A673 (cell line): ENCODE results near the gene EXOC3. TPM values are rescaled to one million over a fixed set of nuclear protein-coding genes. Genes with fewer than 3 reads are reported as not detected.
"Not testable (repeated sequence)": the region's sequence is repeated elsewhere in the genome, so short reads cannot be mapped to it uniquely, and the experiment has no call there.

Source experiments
- BruUV-seq: library from RNA; stranded (reverse); fragments of 400-500 nt; replicated peaks from 2 replicates; lab custom pipeline; 2021; lab: Mats Ljungman, UMichigan
- CTCF ChIA-PET: fragments of 300-600 bp; sonication (Branson Sonifier 250); formaldehyde crosslinking; loops from one replicate; lab custom pipeline; 2022; ENCODE audit warnings: antibody characterized with exemption; lab: Charles Lee
- POLR2A ChIA-PET: fragments of 300-600 bp; sonication (Branson Sonifier 250); formaldehyde crosslinking; loops from one replicate; lab custom pipeline; 2022; ENCODE audit warnings: antibody characterized with exemption; ENCODE audit not compliant: low non-redundant PET; lab: Charles Lee
- DNase-seq: peaks from one replicate; pipeline ENCODE4 v3.0.0-alpha.2; 2015; ENCODE audit warnings: low spot score
- H3K27ac ChIP-seq: fragments of 200-600 bp; sonication (generic); 2 replicates; pipeline ENCODE4 v1.5.1; 2016; ENCODE audit warnings: mixed run types, low read depth, mild to moderate bottlenecking, mixed read lengths, antibody characterized with exemption, low read length; ENCODE audit not compliant: poor library complexity, severe bottlenecking
- H3K27me3 ChIP-seq: fragments of 200-600 bp; sonication (generic); replicated peaks from 2 replicates; pipeline ENCODE4 v1.6.1; 2017; ENCODE audit warnings: mixed run types, low read depth, mild to moderate bottlenecking, mixed read lengths, antibody characterized with exemption, low read length; ENCODE audit not compliant: insufficient read depth, poor library complexity
- H3K36me3 ChIP-seq: fragments of 200-600 bp; sonication (generic); 2 replicates; pipeline ENCODE4 v1.6.1; 2016; ENCODE audit warnings: mixed run types, mild to moderate bottlenecking, mixed read lengths, antibody characterized with exemption, low read length; ENCODE audit not compliant: insufficient read depth, poor library complexity, severe bottlenecking
- H3K4me1 ChIP-seq: fragments of 200-600 bp; sonication (generic); 2 replicates; pipeline ENCODE4 v1.6.1; 2017; ENCODE audit warnings: mixed run types, mild to moderate bottlenecking, mixed read lengths, antibody characterized with exemption, low read length; ENCODE audit not compliant: insufficient read depth, poor library complexity, severe bottlenecking
- H3K4me3 ChIP-seq: fragments of 200-600 bp; sonication (generic); 2 replicates; pipeline ENCODE4 v1.5.1; 2016; ENCODE audit warnings: low read depth, mixed run types, mild to moderate bottlenecking, mixed read lengths, low read length; ENCODE audit not compliant: poor library complexity, severe bottlenecking
- H3K9me3 ChIP-seq: fragments of 200-600 bp; sonication (generic); 2 replicates; pipeline ENCODE4 v1.6.1; 2016; ENCODE audit warnings: mixed run types, low read depth, mild to moderate bottlenecking, mixed read lengths, antibody characterized with exemption, low read length; ENCODE audit not compliant: poor library complexity, severe bottlenecking
- CTCF ChIP-seq: fragments of 300-800, 200-600 bp; sonication (generic); conservative IDR thresholded peaks from 2 replicates; pipeline ENCODE4 v1.5.1; 2017; ENCODE audit warnings: low read depth, mild to moderate bottlenecking, antibody characterized with exemption, low read length, moderate library complexity, mixed read lengths
- EZH2 ChIP-seq: fragments of 200-600 bp; sonication (generic); IDR thresholded peaks from 2 replicates; pipeline ENCODE4 v1.6.1; 2017; ENCODE audit warnings: borderline replicate concordance, low read depth, mild to moderate bottlenecking, mixed read lengths, antibody characterized with exemption, low read length; ENCODE audit not compliant: poor library complexity, severe bottlenecking
- intact Hi-C: fragments of 100-400 bp; cut with micrococcal nuclease; formaldehyde crosslinking; loops from one replicate; pipeline ENCODE4 v1.10.0; 2022; ENCODE audit not compliant: unreplicated experiment
- total RNA-seq: library from RNA; stranded (reverse); gene quantifications from 2 replicates; pipeline ENCODE4 v1.2.3, GENCODE V29; 2021

EXOC3 gene
- total RNA-seq, 1 experiment from 2014 or later, result 46.7 TPM

GRCh38 chr5:401146-402034 is 41.6 kb upstream of the EXOC3 start:
- no TSS peak for BruUV-seq
- CTCF ChIA-PET, result no interaction called here
- H3K9me3 ChIP-seq, result no peaks in the 10 kb centered on the region

GRCh38 chr5:402219-402614 is 40.8 kb upstream of the EXOC3 start:
- H3K27ac ChIP-seq, H3K4me3 ChIP-seq, CTCF ChIA-PET, BruUV-seq, POLR2A ChIA-PET, intact Hi-C loops, H3K9me3 ChIP-seq, H3K27me3 ChIP-seq, H3K36me3 ChIP-seq, DNase-seq: not testable (repeated sequence)
- H3K4me1 ChIP-seq, result peaks cover 16% of the 10 kb centered on the region

More at GRCh38 chr5:401146-402034, 41.6 kb upstream of the EXOC3 start:
- no peak overlapping the region for H3K27ac ChIP-seq
- intact Hi-C loops, result no loop called here
- H3K36me3 ChIP-seq, result no peaks in the 10 kb centered on the region
- H3K4me3 ChIP-seq, result no peak overlapping the region
- peaks cover 16% of the 10 kb centered on the region for H3K4me1 ChIP-seq
- POLR2A ChIA-PET, result no interaction called here
- no peak for TF ChIP-seq CTCF
- no peak for TF ChIP-seq EZH2
- no peaks in the 10 kb centered on the region for H3K27me3 ChIP-seq
- DNase-seq, result no peak

DNA sequence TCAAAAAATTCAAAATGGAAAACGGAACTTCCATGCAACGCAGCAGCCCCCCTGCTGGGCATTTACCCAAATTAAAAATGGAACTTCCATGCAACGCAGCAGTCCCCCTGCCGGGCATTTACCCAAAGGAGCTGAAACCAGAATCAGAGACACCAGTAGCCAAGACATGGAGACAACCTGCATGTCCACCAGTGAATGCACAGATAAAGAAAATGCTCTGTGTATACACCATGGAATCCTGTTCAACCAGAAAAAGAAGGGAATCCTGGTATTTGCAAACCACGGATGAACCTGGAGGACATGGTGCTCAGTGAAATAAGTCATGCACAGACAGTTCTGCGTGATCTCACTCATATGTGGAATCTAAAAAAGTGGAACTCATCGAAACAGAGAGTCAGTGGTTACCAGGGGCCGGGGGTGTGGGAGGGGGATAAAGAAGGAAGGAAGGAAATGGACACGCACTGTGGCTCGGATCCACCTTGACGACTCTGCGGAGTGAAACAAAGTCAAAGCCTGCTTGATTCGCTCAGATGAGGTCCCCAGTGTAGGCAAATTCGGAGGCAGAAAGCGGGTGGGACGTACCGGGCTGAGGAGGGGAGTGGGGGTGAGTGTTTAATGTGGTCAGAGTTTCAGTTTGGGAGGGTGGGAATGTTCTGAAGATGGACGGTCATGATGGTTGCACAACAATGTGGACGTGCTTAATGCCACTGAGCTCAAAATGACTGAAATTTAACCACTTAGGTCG is 40.2 kb upstream of the EXOC3 start:
- ChIA-PET POLR2A (no interaction called here), CTCF (no interaction called here)
- BruUV-seq, result no TSS peak
- Histone ChIP-seq H3K4me3 (no peak overlapping the region), H3K36me3 (no peaks in the 10 kb centered on the region), H3K27ac (no peak overlapping the region), H3K4me1 (peaks cover 16% of the 10 kb centered on the region), H3K27me3 (no peaks in the 10 kb centered on the region), H3K9me3 (no peaks in the 10 kb centered on the region)
- TF ChIP-seq CTCF (no peak), EZH2 (no peak)
- DNase-seq, result no peak
- intact Hi-C loops, result no loop called here
